Gastrocnemius medialis (tissue), 4 donors: ENCODE measurements around the gene PCDH9. TPM values are rescaled to one million over a fixed set of nuclear protein-coding genes. Genes with fewer than 3 reads are reported as not detected.

Source experiments
- ATAC-seq, 2 donors: fragments of 150-250 bp; one replicate each; pipeline ENCODE4 v1.9.1; 2016
- DNase-seq, 2 donors: peaks; one replicate each; pipeline ENCODE4 v3.0.0-alpha.2; 2019
- H3K27ac ChIP-seq, 4 donors: fragments of 200-600 bp; sonication (generic); 1 replicate in 1 of 4; 2 replicates in 3 of 4; pipeline ENCODE4 v1.5.1; 2016 to 2018; ENCODE audit warnings: mild to moderate bottlenecking in 2 of 4, moderate library complexity in 1 of 4
- H3K27me3 ChIP-seq, 3 donors: fragments of 200-600 bp; sonication (generic) in 2 of 3; 1 replicate in 1 of 3; 2 replicates in 2 of 3; pipeline versions ENCODE4 v1.5.1 to v1.6.0; 2016 to 2019; ENCODE audit warnings: mild to moderate bottlenecking in 1 of 3, moderate library complexity in 1 of 3
- H3K36me3 ChIP-seq, 2 donors: fragments of 200-600 bp; sonication (generic) in 1 of 2; one replicate each; pipeline ENCODE4 v1.5.1; 2017 to 2018
- H3K4me1 ChIP-seq, 2 donors: fragments of 200-600 bp; sonication (generic) in 1 of 2; one replicate each; pipeline ENCODE4 v1.5.1; 2016 to 2017; ENCODE audit warnings: mild to moderate bottlenecking in 2 of 2
- H3K4me3 ChIP-seq, 4 donors: fragments of 200-600 bp; sonication (generic) in 3 of 4; 1 replicate in 1 of 4; 2 replicates in 3 of 4; pipeline ENCODE4 v1.5.1; 2016 to 2019; ENCODE audit warnings: mild to moderate bottlenecking in 2 of 4
- H3K9me3 ChIP-seq, 3 donors: fragments of 200-600 bp; sonication (generic) in 2 of 3; 1 replicate in 1 of 3; 2 replicates in 2 of 3; pipeline ENCODE4 v1.5.1; 2016 to 2019
- CTCF ChIP-seq, 5 experiments: fragments of 450-650 bp in 3 of 5; fragments of 200-600 bp in 2 of 5; sonication (generic) in 2 of 5; IDR thresholded peaks in 4 of 5; conservative IDR thresholded peaks in 1 of 5; 1 replicate in 4 of 5; 2 replicates in 1 of 5; pipeline ENCODE4 v1.5.1; 2016 to 2019; ENCODE audit warnings: antibody characterized with exemption in 5 of 5, mild to moderate bottlenecking in 3 of 5, moderate library complexity in 3 of 5
- POLR2A ChIP-seq, 2 donors: fragments of 450-650 bp; IDR thresholded peaks; one replicate each; pipeline ENCODE4 v1.6.1; 2017; ENCODE audit warnings: antibody characterized with exemption in 2 of 2, mild to moderate bottlenecking in 2 of 2, moderate library complexity in 2 of 2
- in situ Hi-C, 4 donors: fragments of 200-750 bp; cut with MboI; loops; one replicate each; pipeline versions ENCODE4 v1.15.0 to v1.8.0; 2017; ENCODE audit warnings: low sequenced_read_pairs in 4 of 4
- intact Hi-C: fragments of 100-400 bp; cut with DNase I; formaldehyde crosslinking; loops from one replicate; pipeline ENCODE4 v1.15.1; 2023; ENCODE audit warnings: low total_unique reads
- total RNA-seq, 4 donors: library from RNA; depleted of rRNA; stranded (reverse); fragments of >200 nt; gene quantifications; one replicate each; pipeline versions ENCODE4 v1.1.0 to v1.2.3, GENCODE V29; 2016

Gene PCDH9
- total RNA-seq, 4 donors from 2014 or later, result 1.4 to 2.1 (median 1.9) TPM

DNA sequence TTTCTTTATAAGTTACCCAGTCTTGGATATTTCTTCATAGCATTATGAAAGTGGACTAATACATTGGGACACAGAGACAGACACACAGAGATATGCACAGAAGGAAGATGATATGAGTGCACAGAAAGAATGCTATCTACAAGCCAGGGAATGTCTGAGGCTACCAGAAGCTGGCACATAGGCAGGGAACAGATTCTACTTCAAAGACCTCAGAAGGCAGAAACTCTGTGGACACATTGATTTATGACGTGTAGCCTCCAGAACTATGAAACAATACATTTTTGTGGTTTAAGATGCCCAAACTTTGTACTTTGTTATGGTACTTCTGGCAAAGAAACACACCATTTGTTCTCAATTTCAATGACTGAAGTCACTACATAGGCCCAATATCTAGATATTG is 556.7 kb downstream of the PCDH9 start:
- Histone ChIP-seq H3K4me3 (no peak overlapping the region), H3K4me1 (no peaks in the 10 kb centered on the region), H3K27ac (no peak overlapping the region), H3K9me3 (no peaks in the 10 kb centered on the region), H3K27me3 (no peaks in the 10 kb centered on the region), H3K36me3 (no peaks in the 10 kb centered on the region)
- TF ChIP-seq CTCF (IDR thresholded peaks at IDR 0.05 in 4 of 5, conservative IDR thresholded peaks at IDR 0.05 in 1 of 5) (no peak), POLR2A (IDR thresholded peaks at IDR 0.05) (no peak)
- in situ Hi-C loops (no loop called here), intact Hi-C loops (no loop called here)
- ATAC-seq (peak in 1 of 2 donors; percentile 61), DNase-seq (no peak)

DNA sequence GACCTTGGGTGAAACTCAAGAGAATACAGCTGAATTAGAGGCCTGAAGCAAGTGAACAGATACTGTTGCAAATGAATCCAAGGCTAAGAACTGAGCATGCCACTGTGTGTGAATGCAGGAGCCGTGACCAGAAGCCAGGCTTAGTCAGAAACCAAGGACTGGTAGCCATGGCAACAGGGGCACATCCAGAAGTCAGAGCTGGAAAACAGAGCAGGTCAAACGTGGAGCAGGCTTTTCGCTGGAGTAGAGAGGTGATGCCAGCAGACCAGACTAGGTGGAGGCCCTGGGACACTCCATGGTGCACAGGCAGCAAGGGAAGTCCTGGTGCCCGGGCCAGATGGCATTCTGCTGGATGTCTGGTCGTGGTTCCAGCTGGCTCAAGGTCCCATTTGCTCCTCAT is 564.1 kb downstream of the PCDH9 start:
- in situ Hi-C loops (no loop called here), intact Hi-C loops (no loop called here)
- Histone ChIP-seq H3K27me3 (no peaks in the 10 kb centered on the region), H3K9me3 (no peaks in the 10 kb centered on the region), H3K27ac (no peak overlapping the region), H3K36me3 (no peaks in the 10 kb centered on the region), H3K4me1 (peaks cover 4 to 11% of the 10 kb centered on the region in 2 donors), H3K4me3 (no peak overlapping the region)
- DNase-seq, result peak in 1 of 2 donors; percentile 12
- ATAC-seq, result no peak
- no peak for TF ChIP-seq POLR2A (IDR thresholded peaks at IDR 0.05)
- no peak for TF ChIP-seq CTCF (IDR thresholded peaks at IDR 0.05 in 4 of 5, conservative IDR thresholded peaks at IDR 0.05 in 1 of 5)

DNA sequence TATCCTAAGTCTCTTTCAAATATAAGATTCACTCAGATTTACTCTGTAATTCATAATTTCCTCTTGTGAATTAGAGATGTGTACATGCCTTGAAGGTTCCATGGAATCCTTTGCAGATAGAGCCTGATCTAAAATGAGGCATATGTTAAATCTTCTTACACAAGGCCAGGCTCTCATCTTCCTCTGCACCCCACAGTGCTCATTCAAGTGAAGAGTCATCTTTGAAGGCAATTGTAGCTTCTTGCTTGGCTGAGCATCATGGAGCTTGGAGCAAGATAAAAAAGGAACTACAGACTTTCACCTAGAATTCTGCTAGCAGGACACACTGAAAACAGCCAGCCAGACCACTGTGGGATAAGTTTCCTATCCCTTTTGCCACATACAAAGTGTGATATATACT is 566.4 kb downstream of the PCDH9 start:
- no peak overlapping the region for H3K27ac ChIP-seq
- no peak for ATAC-seq
- in situ Hi-C loops, result no loop called here
- H3K4me3 ChIP-seq, result no peak overlapping the region
- no peaks in the 10 kb centered on the region for H3K9me3 ChIP-seq
- H3K27me3 ChIP-seq, result no peaks in the 10 kb centered on the region
- peaks cover 17 to 21% of the 10 kb centered on the region in 2 donors for H3K4me1 ChIP-seq
- no peaks in the 10 kb centered on the region for H3K36me3 ChIP-seq
- TF ChIP-seq POLR2A (IDR thresholded peaks at IDR 0.05) (no peak), CTCF (IDR thresholded peaks at IDR 0.05 in 4 of 5, conservative IDR thresholded peaks at IDR 0.05 in 1 of 5) (no peak)
- intact Hi-C loops, result no loop called here
- DNase-seq, result no peak

- in situ Hi-C loops (no loop called here), intact Hi-C loops (no loop called here)
- H3K9me3 ChIP-seq, result no peaks in the 10 kb centered on the region
- ATAC-seq, result no peak
- no peaks in the 10 kb centered on the region for H3K36me3 ChIP-seq
- H3K4me3 ChIP-seq, result no peak overlapping the region
- TF ChIP-seq CTCF (IDR thresholded peaks at IDR 0.05 in 4 of 5, conservative IDR thresholded peaks at IDR 0.05 in 1 of 5), result no peak
- H3K27ac ChIP-seq, result no peak overlapping the region
- H3K4me1 ChIP-seq, result peaks cover 17 to 24% of the 10 kb centered on the region in 2 donors
- H3K27me3 ChIP-seq, result no peaks in the 10 kb centered on the region
- no peak for DNase-seq
Observed at GRCh38 chr13:66663206-66663605, 566.9 kb downstream of the PCDH9 start.

DNA sequence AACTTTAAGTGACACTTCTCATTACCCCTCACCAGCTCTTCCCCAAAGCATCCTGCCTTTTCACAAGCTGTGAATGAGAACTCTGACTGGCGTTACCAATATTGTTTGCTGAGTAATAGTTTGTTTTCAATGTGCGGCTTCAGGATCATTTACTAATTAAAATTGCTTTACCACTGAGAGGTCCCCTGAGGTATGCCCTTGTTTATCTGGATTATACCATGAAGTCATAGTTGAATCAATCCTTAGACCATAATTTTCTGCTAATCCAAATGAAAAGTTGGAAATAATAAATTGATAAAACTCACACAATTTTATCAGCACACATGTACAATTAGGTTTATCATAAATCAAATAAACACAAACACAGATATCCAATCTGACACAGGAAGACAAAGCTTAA is 568.8 kb downstream of the PCDH9 start:
- DNase-seq, result no peak
- no peak overlapping the region for H3K27ac ChIP-seq
- TF ChIP-seq CTCF (IDR thresholded peaks at IDR 0.05 in 4 of 5, conservative IDR thresholded peaks at IDR 0.05 in 1 of 5), result no peak
- TF ChIP-seq POLR2A (IDR thresholded peaks at IDR 0.05), result no peak
- intact Hi-C loops, result no loop called here
- H3K36me3 ChIP-seq, result no peaks in the 10 kb centered on the region
- ATAC-seq, result no peak
- in situ Hi-C loops, result no loop called here
- H3K27me3 ChIP-seq, result no peaks in the 10 kb centered on the region
- H3K4me1 ChIP-seq, result peaks cover 13 to 31% of the 10 kb centered on the region in 2 donors
- no peak overlapping the region for H3K4me3 ChIP-seq
- no peaks in the 10 kb centered on the region for H3K9me3 ChIP-seq
